A673 (cell line): ENCODE results near the gene FSTL4. TPM values are rescaled to one million over a fixed set of nuclear protein-coding genes. Genes with fewer than 3 reads are reported as not detected.

ENCODE experiments used
- BruUV-seq: library from RNA; stranded (reverse); fragments of 400-500 nt; replicated peaks from 2 replicates; lab custom pipeline; 2021; lab: Mats Ljungman, UMichigan
- CTCF ChIA-PET: fragments of 300-600 bp; sonication (Branson Sonifier 250); formaldehyde crosslinking; loops from one replicate; lab custom pipeline; 2022; ENCODE audit warnings: antibody characterized with exemption; lab: Charles Lee
- POLR2A ChIA-PET: fragments of 300-600 bp; sonication (Branson Sonifier 250); formaldehyde crosslinking; loops from one replicate; lab custom pipeline; 2022; ENCODE audit warnings: antibody characterized with exemption; ENCODE audit not compliant: low non-redundant PET; lab: Charles Lee
- DNase-seq: peaks from one replicate; pipeline ENCODE4 v3.0.0-alpha.2; 2015; ENCODE audit warnings: low spot score
- H3K27ac ChIP-seq: fragments of 200-600 bp; sonication (generic); 2 replicates; pipeline ENCODE4 v1.5.1; 2016; ENCODE audit warnings: mixed run types, low read depth, mild to moderate bottlenecking, mixed read lengths, antibody characterized with exemption, low read length; ENCODE audit not compliant: poor library complexity, severe bottlenecking
- H3K27me3 ChIP-seq: fragments of 200-600 bp; sonication (generic); replicated peaks from 2 replicates; pipeline ENCODE4 v1.6.1; 2017; ENCODE audit warnings: mixed run types, low read depth, mild to moderate bottlenecking, mixed read lengths, antibody characterized with exemption, low read length; ENCODE audit not compliant: insufficient read depth, poor library complexity
- H3K36me3 ChIP-seq: fragments of 200-600 bp; sonication (generic); 2 replicates; pipeline ENCODE4 v1.6.1; 2016; ENCODE audit warnings: mixed run types, mild to moderate bottlenecking, mixed read lengths, antibody characterized with exemption, low read length; ENCODE audit not compliant: insufficient read depth, poor library complexity, severe bottlenecking
- H3K4me1 ChIP-seq: fragments of 200-600 bp; sonication (generic); 2 replicates; pipeline ENCODE4 v1.6.1; 2017; ENCODE audit warnings: mixed run types, mild to moderate bottlenecking, mixed read lengths, antibody characterized with exemption, low read length; ENCODE audit not compliant: insufficient read depth, poor library complexity, severe bottlenecking
- H3K4me3 ChIP-seq: fragments of 200-600 bp; sonication (generic); 2 replicates; pipeline ENCODE4 v1.5.1; 2016; ENCODE audit warnings: low read depth, mixed run types, mild to moderate bottlenecking, mixed read lengths, low read length; ENCODE audit not compliant: poor library complexity, severe bottlenecking
- H3K9me3 ChIP-seq: fragments of 200-600 bp; sonication (generic); 2 replicates; pipeline ENCODE4 v1.6.1; 2016; ENCODE audit warnings: mixed run types, low read depth, mild to moderate bottlenecking, mixed read lengths, antibody characterized with exemption, low read length; ENCODE audit not compliant: poor library complexity, severe bottlenecking
- CTCF ChIP-seq: fragments of 300-800, 200-600 bp; sonication (generic); conservative IDR thresholded peaks from 2 replicates; pipeline ENCODE4 v1.5.1; 2017; ENCODE audit warnings: low read depth, mild to moderate bottlenecking, antibody characterized with exemption, low read length, moderate library complexity, mixed read lengths
- EZH2 ChIP-seq: fragments of 200-600 bp; sonication (generic); IDR thresholded peaks from 2 replicates; pipeline ENCODE4 v1.6.1; 2017; ENCODE audit warnings: borderline replicate concordance, low read depth, mild to moderate bottlenecking, mixed read lengths, antibody characterized with exemption, low read length; ENCODE audit not compliant: poor library complexity, severe bottlenecking
- intact Hi-C: fragments of 100-400 bp; cut with micrococcal nuclease; formaldehyde crosslinking; loops from one replicate; pipeline ENCODE4 v1.10.0; 2022; ENCODE audit not compliant: unreplicated experiment
- total RNA-seq: library from RNA; stranded (reverse); gene quantifications from 2 replicates; pipeline ENCODE4 v1.2.3, GENCODE V29; 2021

Gene FSTL4
- total RNA-seq, 1 experiment from 2014 or later: 0.86 TPM

- no peaks in the 10 kb centered on the region for H3K27me3 ChIP-seq
- DNase-seq: no peak
- CTCF ChIA-PET: no interaction called here
- TF ChIP-seq CTCF (no peak), EZH2 (no peak)
- H3K9me3 ChIP-seq: no peaks in the 10 kb centered on the region
- H3K36me3 ChIP-seq: no peaks in the 10 kb centered on the region
- POLR2A ChIA-PET: interaction anchor here (0.5 kb wide), 1 partner anchor 58 kb away, joined by 3 read pairs; no protein-coding TSS in a partner anchor
- no peak overlapping the region for H3K27ac ChIP-seq
- BruUV-seq: no TSS peak
- intact Hi-C loops: no loop called here
- H3K4me3 ChIP-seq: no peak overlapping the region
- H3K4me1 ChIP-seq: peaks cover 7% of the 10 kb centered on the region
Measured at GRCh38 chr5:133399247-133399891, 213.0 kb downstream of the FSTL4 start.

GRCh38 chr5:133398646-133399101, 213.7 kb downstream of the FSTL4 start:
- BruUV-seq: no TSS peak
- peaks cover 7% of the 10 kb centered on the region for H3K4me1 ChIP-seq
- no peaks in the 10 kb centered on the region for H3K9me3 ChIP-seq
- intact Hi-C loops: no loop called here
- no peak overlapping the region for H3K27ac ChIP-seq
- no peak for TF ChIP-seq EZH2
- H3K27me3 ChIP-seq: no peaks in the 10 kb centered on the region
- ChIA-PET CTCF (no interaction called here), POLR2A (no interaction called here)
- DNase-seq: no peak
- no peaks in the 10 kb centered on the region for H3K36me3 ChIP-seq
- no peak overlapping the region for H3K4me3 ChIP-seq

GRCh38 chr5:133397990-133398645, 214.2 kb downstream of the FSTL4 start:
- no peaks in the 10 kb centered on the region for H3K36me3 ChIP-seq
- no peaks in the 10 kb centered on the region for H3K27me3 ChIP-seq
- DNase-seq: no peak
- BruUV-seq: no TSS peak
- H3K27ac ChIP-seq: no peak overlapping the region
- intact Hi-C loops: no loop called here
- no peaks in the 10 kb centered on the region for H3K9me3 ChIP-seq
- H3K4me1 ChIP-seq: peaks cover 7% of the 10 kb centered on the region
- ChIA-PET POLR2A (no interaction called here), CTCF (no interaction called here)
- TF ChIP-seq CTCF (no peak), EZH2 (no peak)
- H3K4me3 ChIP-seq: no peak overlapping the region
